ENCODE results near the gene MCOLN1.

GRCh38 chr19:7565332-7565731 lies 42.9 kb downstream of the MCOLN1 start:
- TF ChIP-seq, protein P1, sequence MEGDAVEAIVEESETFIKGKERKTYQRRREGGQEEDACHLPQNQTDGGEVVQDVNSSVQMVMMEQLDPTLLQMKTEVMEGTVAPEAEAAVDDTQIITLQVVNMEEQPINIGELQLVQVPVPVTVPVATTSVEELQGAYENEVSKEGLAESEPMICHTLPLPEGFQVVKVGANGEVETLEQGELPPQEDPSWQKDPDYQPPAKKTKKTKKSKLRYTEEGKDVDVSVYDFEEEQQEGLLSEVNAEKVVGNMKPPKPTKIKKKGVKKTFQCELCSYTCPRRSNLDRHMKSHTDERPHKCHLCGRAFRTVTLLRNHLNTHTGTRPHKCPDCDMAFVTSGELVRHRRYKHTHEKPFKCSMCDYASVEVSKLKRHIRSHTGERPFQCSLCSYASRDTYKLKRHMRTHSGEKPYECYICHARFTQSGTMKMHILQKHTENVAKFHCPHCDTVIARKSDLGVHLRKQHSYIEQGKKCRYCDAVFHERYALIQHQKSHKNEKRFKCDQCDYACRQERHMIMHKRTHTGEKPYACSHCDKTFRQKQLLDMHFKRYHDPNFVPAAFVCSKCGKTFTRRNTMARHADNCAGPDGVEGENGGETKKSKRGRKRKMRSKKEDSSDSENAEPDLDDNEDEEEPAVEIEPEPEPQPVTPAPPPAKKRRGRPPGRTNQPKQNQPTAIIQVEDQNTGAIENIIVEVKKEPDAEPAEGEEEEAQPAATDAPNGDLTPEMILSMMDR (IDR thresholded peaks at IDR 0.05) = no peak
- no peak for TF ChIP-seq POLR2A (IDR thresholded peaks at IDR 0.05)

Measured in gastroesophageal sphincter (tissue), 3 donors.